H1 (cell line): Measurements from ENCODE around the gene MYO1F. TPM values are rescaled to one million over a fixed set of nuclear protein-coding genes. Genes with fewer than 3 reads are reported as not detected.

Experiments used
- ATF2 ChIP-seq: IDR thresholded peaks from 2 replicates; pipeline ENCODE4 v1.6.1; 2012; ENCODE audit warnings: low read length, inconsistent platforms
- BRCA1 ChIP-seq: IDR thresholded peaks from 2 replicates; pipeline ENCODE4 v1.6.1; 2012; ENCODE audit warnings: low read depth, low read length, improper control_type of control experiment
- CBX8 ChIP-seq: fragments of 300-800, 300-1000 bp; sonication (generic); IDR thresholded peaks from 2 replicates; pipeline ENCODE4 v1.7.1; 2016; ENCODE audit warnings: low read depth, low read length, borderline replicate concordance
- CEBPB ChIP-seq: IDR thresholded peaks from 2 replicates; pipeline ENCODE4 v1.6.1; 2012; ENCODE audit warnings: low read depth, low read length
- CHD2 ChIP-seq: IDR thresholded peaks from 2 replicates; pipeline ENCODE4 v1.6.1; 2012; ENCODE audit warnings: low read length, improper control_type of control experiment
- EP300 ChIP-seq, 2 experiments: IDR thresholded peaks; 1 replicate in 1 of 2; 2 replicates in 1 of 2; pipeline ENCODE4 v1.6.1; 2011 to 2012; ENCODE audit warnings: low read depth in 2 of 2, low read length in 2 of 2, mild to moderate bottlenecking in 2 of 2, borderline replicate concordance in 1 of 2, inconsistent platforms in 1 of 2, moderate library complexity in 1 of 2
- GABPA ChIP-seq: IDR thresholded peaks from 2 replicates; pipeline ENCODE4 v1.6.1; 2011; ENCODE audit warnings: mild to moderate bottlenecking, low read length, moderate library complexity, borderline replicate concordance; ENCODE audit not compliant: insufficient read depth
- JUN ChIP-seq: IDR thresholded peaks from 2 replicates; pipeline ENCODE4 v1.6.1; 2011; ENCODE audit warnings: low read depth, mild to moderate bottlenecking, improper control_type of control experiment, low read length
- PHF8 ChIP-seq: fragments of 200-600 bp; sonication (generic); conservative IDR thresholded peaks from 2 replicates; pipeline ENCODE4 v1.7.1; 2012; ENCODE audit warnings: low read depth, mild to moderate bottlenecking, inconsistent platforms, low read length, moderate library complexity
- POLR2A ChIP-seq, 2 experiments: IDR thresholded peaks; 1 replicate in 1 of 2; 2 replicates in 1 of 2; pipeline ENCODE4 v1.6.1; 2011; ENCODE audit warnings: low read depth in 2 of 2, low read length in 2 of 2, mild to moderate bottlenecking in 2 of 2; ENCODE audit errors: control extremely low read depth in 1 of 2
- RBBP5 ChIP-seq: IDR thresholded peaks from 2 replicates; pipeline ENCODE4 v1.7.1; 2012; ENCODE audit warnings: low read depth, mild to moderate bottlenecking, inconsistent platforms, low read length, moderate library complexity, borderline replicate concordance
- RFX5 ChIP-seq: IDR thresholded peaks from 2 replicates; pipeline ENCODE4 v1.6.1; 2011; ENCODE audit warnings: low read depth, low read length, improper control_type of control experiment, borderline replicate concordance
- SAP30 ChIP-seq: fragments of 300-600 bp; sonication (generic); IDR thresholded peaks from 2 replicates; pipeline ENCODE4 v1.7.1; 2012; ENCODE audit warnings: low read length, moderate library complexity, mild to moderate bottlenecking, inconsistent platforms; ENCODE audit not compliant: insufficient read depth, insufficient replicate concordance
- SRF ChIP-seq: IDR thresholded peaks from 2 replicates; pipeline ENCODE4 v1.6.1; 2011; ENCODE audit warnings: mild to moderate bottlenecking, low read depth, low read length, moderate library complexity
- TAF1 ChIP-seq: IDR thresholded peaks from 2 replicates; pipeline ENCODE4 v1.6.1; 2011; ENCODE audit warnings: mild to moderate bottlenecking, low read depth, low read length
- TBP ChIP-seq: IDR thresholded peaks from 2 replicates; pipeline ENCODE4 v1.6.1; 2011; ENCODE audit warnings: low read depth, low read length, improper control_type of control experiment
- TEAD4 ChIP-seq: IDR thresholded peaks from 2 replicates; pipeline ENCODE4 v1.6.1; 2012; ENCODE audit warnings: low read depth, low read length, inconsistent platforms, mixed read lengths
- polyA plus RNA-seq, 7 experiments: library from polyadenylated mRNA; depleted of rRNA in 3 of 7; stranded (reverse) in 5 of 7; unstranded in 2 of 7; fragments of >200 nt in 5 of 7; fragments of 200-250 nt in 2 of 7; gene quantifications; 1 replicate in 5 of 7; 2 replicates in 1 of 7; 4 replicates in 1 of 7; pipeline versions ENCODE4 v1.2.1 to v1.2.3, GENCODE V29; 2011 to 2013; ENCODE audit warnings: missing spikeins in 2 of 7, mixed read lengths in 2 of 7
- total RNA-seq: library from RNA; stranded (reverse); fragmentation: NEBNext Ultra II Directional; extraction: Animal tissue kit (Norgen Biotek cat#: 25700); gene quantifications from 2 replicates; pipeline ENCODE4 v1.2.1, GENCODE V29; 2021

The MYO1F gene
- total and polyA plus RNA-seq, 2 of the 8 experiments (the other 6 are each of a cell fraction or from before 2014, with no cell fraction given) = 1.4 to 4.6 TPM

- TF ChIP-seq CHD2 (peak; percentile 50; the same call in 1 of the 2 replicates), JUN (no peak), PHF8 (no peak), TEAD4 (peak; percentile 6; the same call in 1 of the 2 replicates), TBP (no peak), POLR2A (IDR thresholded peaks at IDR 0.05; ENCODE audit: control extremely low read depth in 1 of 2, low read depth in 2 of 2, low read length in 2 of 2) (no peak), RBBP5 (no peak), TAF1 (0 out of 2 replicates have a peak, but pooled peaks have one; percentile 17), GABPA (peak; percentile 98), BRCA1 (peak; percentile 70), CBX8 (no peak), ATF2 (peak; percentile 81; the same call in 1 of the 2 replicates), SRF (peak; percentile 41; the same call in 1 of the 2 replicates), RFX5 (no peak), SAP30 (no peak), CEBPB (no peak), EP300 (IDR thresholded peaks at IDR 0.05; ENCODE audit: borderline replicate concordance in 1 of 2, low read depth in 2 of 2, low read length in 2 of 2) (0 out of 3 replicates have a peak, but pooled peaks of 1 of the 2 experiments have one; percentile 24)
Measured at GRCh38 chr19:8552810-8553209, 24.4 kb downstream of the MYO1F start (continued).
